GM21825 (cell line): ENCODE results near the gene STK17A.
"Not testable (repeated sequence)": the region's sequence is repeated elsewhere in the genome, so short reads cannot be mapped to it uniquely, and the experiment has no call there.

Source experiments
- ATAC-seq: cut with Tn5 transposase; IDR thresholded peaks from one replicate; pipeline ENCODE4 v1.9.1; 2021; ENCODE audit warnings: mild to moderate bottlenecking, moderate library complexity; ENCODE audit not compliant: unreplicated experiment

STK17A gene

DNA sequence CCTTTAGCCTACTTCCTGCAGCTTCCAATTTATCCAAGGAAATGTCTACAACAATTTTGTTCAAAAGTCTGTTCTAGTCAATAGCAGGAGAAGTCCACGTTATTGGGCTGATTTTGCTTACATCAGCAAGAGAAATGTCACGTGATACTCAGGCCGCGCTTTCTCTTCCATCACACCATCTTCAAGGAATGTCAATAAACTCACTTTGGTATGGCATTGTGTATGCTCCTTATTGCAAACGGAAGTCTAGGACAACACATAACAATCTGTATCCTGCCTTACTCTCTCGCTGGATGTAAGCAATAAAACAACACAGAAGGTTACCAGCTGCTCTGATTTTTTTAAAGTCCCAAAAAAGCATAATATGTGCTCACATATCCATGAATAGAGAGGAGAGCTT lies 17.1 kb upstream of the STK17A start:
- ATAC-seq: no peak

DNA sequence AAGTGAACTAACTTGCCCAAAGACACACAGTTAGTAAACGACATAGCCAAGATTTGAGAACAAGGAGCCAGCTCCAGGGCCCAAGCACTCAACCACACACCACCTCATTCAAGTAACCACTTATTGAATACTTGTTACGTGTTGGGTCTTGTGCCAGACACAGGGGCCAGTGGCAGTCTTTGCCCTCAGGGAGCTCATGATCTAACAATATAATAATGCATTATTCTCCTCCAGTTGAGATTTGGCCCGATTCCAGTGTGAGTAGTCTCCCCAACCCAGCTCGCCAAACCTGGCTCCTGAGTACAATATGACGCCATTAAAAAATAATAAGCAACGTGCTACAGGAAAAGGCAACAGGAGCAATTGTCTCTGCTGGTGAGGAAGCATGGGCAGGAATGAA lies 14.4 kb upstream of the STK17A start:
- ATAC-seq: no peak

DNA sequence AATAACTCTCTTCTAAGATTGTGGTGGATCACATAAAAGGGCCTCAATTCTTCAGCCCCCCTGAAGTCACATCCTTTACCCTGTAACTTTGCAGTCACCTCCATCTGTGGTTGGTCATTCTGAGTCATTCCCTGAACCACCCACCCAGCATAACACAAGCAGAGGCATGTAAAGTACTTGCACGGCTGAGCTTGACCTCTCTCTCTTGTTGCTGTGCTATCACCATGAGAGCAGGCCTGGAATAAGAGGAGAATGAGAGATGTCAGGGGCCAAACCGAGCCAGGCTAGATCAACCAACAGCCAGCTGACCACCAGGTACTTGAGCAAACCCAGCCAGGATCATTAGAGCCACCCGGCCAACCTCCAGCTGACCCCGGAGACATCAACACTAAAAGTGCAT lies 13.5 kb upstream of the STK17A start:
- peak; percentile 65 for ATAC-seq

DNA sequence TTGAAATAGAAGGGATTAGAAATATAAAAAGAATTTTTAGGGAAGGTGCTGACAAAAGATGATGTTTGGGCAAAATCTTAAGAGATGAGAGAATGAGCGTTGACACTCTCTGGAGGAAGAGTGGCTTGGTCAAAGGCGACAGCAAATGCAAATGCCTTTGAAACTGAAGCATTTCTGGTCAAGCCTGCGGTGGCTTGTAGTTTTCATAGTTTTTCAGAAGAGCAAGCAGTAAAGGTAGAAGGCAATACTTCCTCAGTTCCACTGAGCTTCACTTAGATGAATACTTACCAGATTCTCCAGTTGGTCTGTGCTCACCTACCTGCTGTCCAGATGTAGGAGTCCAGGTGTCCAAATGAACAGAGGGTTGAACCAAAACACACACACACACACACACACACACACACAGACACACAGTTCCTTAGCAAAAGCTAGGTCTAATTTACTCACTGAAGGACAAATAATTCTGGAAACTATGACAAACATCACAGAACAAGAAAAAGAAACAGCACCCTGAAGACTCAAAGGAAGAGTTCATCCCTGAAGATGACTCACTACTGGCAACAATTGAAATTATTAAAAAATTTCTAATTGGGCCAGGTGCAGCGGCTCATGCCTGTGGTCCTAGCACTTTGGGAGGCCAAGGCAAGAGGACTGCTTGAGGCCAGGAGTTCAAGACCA lies 12.1 kb upstream of the STK17A start:
- ATAC-seq: peak; percentile 46

DNA sequence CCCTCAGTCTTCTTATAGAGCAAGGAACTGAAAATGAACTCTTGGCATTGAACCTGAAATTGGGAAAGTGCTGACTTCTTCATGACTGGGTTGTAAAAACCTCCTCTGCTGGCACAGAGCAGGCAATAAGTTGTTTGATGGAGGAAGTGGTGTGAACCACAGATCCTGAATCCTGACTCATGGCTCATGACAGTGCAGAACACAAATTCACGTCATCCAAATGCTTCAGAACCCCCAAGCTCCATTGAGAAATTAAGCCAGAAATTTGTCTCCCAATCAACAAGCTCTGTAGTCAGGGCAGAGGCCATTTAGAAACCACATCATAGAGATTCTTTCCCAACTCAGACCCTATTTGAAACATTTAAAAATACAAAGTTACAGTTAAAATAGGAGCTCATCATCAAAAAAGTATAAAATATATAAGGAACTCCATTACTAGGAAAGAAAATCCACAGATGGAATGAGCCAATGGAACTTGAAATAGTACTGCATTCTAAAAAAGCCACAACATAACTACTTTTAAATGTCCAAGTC lies 10.3 kb upstream of the STK17A start:
- ATAC-seq: peak; percentile 56

DNA sequence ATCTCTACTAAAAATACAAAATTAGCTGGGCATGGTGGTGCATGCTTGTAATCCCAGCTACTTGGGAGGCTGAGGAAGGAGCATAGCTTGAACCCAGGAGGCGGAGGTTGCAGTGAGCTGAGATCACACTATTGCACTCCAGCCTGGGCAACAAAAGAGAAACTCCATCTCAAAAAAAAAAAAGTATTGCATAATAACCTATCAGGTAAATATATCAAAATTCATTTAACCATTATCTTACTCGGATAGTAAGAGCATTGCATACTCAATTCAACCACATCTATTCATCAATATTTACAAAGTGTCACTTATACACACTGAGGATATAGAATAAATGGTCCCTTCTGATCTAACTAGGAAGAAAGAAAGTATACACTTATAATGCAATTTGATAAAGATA lies 9.1 kb upstream of the STK17A start:
- ATAC-seq: not testable (repeated sequence)

DNA sequence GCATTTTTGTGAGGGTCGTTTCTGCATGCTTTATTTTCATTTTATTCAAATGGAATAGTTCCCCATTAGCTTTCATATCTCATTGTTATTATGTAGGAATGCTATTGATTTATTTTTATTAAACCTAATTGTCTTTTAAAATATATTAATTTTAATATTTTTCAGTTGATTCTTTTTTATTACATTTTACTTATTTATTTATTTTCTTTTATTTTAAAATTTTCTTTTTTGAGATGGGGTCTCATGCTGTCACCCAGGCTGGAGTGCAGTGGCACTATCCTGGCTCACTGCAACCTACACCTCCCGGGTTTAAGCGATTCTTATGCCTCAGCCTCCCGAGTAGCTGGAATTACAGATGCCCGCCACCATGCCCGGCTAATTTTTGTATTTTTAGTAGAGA lies 7.4 kb upstream of the STK17A start:
- ATAC-seq: no peak

DNA sequence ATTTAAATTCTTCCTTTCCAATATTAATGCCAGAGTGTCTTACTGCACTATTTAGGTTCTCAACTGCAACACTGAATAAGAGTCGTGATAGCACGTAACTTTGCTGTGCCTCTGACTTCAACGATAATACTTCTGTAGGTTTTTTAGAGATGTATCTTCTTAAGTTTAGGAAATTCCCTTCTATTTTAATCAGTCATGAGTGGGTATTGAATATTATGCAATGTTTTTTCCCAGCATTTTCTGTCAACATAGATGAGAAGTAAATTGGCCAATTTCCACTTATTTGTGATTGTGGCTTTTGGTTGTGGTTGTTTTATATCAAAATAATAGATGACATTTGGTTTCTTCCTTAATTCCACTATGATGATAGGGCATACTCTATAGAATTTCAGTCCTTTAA lies 6.7 kb upstream of the STK17A start:
- ATAC-seq: no peak

DNA sequence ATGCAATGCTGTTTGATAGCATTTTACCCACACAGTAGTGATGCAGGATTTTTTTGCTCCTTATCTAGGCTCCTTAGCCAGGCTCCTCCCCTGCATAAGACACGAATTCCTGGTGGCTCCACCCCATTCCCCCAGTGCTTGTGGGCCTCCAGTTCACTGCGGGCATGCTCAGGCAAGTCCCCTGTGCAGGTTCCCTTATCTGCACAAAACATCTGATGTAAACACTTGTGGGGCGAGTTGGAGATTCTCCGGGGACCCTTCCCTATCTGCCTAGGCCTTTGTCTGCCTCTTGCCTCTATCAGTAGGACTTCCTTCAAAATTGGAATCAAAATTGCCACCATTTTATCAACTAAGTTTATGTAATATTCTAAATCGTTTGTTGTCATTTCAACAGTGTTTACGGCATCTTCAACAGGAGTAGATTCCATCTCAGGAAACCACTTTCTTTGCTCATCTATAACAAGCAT lies 5.4 kb upstream of the STK17A start:
- ATAC-seq: no peak

DNA sequence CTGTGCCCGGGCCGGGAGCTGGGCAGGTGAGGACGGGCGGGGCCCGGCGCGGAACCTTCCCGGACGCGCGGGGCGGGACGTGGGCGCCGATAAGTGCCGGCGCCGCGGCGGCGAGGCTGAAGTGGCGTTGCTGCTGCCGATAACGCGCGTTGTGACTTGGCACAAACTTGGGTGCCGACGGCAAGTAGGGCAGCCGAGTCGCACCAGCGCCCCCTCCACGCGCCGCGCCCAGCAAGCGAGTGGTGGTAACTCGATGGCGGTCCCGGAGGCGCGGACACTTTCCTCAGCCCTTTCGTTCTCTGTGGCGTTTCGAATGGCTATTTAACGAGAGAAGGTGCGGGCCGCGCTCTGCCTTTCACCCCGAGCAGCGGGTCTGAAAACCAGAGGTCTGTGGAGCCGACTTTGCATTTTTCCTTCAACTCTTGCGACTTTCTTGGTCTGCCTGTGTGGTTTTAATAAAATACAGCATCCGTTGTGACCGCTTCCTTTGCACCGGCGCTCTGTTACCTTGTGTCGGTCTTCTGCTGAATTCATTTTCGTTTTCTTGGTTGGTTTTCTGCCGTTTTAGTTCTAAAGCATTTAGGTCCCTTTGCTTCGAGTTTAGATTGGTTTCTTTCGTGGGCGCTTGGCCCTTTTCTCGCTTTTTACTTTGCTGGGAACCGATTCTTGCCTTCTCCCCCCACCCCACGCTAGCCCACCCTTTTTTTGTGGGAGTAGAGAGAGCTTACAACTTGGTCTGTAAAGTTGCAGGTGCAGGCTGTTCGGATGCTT lies 701 bp downstream of the STK17A start:
- ATAC-seq: peak; percentile 9

DNA sequence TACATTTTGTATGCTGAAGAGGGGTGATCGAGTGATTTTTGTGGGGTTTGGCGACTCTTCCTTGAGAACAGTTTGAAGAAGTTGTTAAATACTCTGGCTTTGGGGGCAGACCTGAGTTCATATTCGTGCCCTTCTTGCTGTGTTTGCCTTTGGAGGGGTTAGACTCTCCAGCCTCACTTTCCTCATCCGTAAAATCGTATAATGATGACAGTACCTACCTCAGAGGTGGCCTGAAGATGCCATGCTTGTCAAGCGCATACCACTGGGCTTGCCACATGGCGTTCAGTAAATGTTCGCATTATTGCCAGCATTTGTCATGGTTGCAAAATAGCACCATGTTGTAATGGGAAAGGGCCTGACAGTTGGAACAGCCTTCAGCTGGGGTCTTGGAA lies 1.3 kb downstream of the STK17A start:
- ATAC-seq: no peak

DNA sequence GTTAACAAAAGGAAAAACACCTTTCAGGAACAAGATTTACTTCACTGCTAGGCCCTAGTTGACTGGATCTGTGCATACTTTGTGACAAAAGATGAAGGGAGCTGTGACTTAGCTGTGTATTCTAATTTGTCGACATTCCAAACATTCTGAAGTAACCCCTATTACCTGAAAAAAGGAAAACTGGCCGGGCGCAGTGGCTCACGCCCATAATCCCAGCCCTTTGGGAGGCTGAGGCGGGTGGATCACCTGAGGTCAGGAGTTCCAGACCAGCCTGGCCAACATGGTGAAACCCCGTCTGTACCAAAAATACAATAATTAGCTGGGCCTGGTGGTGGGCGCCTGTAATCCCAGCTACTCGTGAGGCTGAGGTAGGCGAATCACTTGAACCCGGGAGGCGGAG lies 1.8 kb downstream of the STK17A start:
- ATAC-seq: not testable (repeated sequence)

DNA sequence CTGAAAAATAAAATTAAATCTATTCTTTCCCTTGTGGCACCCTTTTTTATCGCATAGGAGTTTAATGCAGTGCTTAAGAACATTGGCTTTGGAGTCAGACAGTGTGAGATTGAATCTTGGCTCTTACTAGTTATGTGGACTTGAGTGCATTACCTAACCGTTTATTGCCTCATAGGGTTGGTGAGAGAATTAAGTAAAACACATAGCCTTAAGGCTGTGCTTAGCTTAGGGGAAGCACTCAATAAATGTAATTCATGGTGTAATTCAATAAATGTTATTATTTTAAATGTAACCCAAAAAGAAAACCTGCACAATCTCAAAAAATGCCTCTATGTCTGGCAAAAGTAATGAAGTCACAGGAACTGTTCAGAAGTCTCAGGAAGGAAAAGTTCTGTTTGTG lies 2.7 kb downstream of the STK17A start:
- no peak for ATAC-seq

DNA sequence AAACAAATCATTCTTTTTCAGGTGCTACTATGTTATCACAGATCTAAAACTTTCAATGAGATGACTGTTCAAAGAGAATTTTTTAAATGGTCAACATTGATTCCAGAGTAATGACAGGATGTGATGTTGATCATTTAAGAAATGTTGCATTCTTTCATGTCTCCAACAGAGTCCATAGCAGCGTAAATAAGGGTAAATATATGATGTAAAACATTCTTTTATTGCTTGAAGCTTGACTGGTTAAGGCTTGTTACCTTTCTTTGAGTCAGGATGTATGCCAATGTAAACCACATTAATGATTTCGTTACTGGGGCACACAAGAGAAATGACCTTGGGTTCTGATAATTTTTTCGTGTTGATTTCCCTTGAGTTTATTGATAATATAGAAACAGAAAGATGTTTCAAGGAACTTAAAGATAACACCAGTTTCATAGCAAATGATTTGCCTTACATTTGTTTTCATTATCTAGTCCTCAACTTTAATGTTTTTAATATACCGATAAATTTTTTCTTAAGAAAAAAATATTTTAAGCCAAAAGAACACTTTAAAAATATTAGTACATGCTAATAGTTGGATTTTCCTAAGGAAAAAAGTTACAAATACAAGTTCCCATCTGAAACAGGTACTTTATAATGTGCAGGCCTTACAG lies 3.5 kb downstream of the STK17A start:
- no peak for ATAC-seq

DNA sequence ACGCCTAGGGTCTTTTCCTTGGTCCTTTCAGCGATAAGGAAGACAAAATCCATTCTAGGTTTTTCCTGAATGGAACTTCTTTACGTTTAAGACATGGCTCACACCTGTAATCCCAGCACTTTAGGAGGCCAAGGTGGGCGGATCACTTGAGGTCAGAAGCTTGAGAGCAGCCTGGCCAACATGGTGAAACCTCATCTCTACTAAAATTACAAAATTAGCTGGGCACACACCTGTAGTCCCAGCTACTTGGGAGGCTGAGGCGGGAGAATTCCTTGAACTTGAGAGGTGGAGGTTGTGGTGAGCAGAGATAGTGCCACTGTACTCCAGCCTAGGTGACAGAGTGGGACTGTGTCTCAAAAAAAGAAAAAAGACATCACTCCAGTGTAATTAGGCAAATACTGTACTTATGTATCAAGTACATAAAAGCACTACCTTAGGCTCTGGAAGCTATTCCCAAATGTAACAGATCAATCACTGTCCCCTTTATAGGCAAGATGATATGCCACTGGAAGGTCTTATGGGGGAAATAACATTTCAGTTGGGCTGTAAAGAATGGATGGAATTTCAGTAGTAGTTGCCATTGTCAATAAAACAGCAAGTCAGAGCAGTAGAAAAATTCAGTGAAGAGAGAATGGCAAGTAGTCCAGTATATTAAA lies 5.7 kb downstream of the STK17A start:
- ATAC-seq: no peak

DNA sequence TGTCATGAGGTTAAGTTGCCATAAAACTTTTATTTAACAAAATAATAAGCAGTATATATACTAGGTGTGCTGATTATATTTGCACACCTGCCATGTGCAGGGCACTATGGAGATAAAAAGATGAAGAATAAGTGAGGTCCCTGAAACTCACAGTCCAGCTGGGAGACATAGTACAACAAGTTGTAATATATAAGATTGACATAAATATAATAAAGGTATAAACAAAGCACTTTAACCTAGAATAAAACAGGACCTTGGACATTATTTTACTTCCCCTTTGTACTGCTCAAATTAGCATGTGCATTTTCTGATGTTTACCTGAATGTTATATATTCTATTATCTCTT lies 6.2 kb downstream of the STK17A start:
- ATAC-seq: no peak

DNA sequence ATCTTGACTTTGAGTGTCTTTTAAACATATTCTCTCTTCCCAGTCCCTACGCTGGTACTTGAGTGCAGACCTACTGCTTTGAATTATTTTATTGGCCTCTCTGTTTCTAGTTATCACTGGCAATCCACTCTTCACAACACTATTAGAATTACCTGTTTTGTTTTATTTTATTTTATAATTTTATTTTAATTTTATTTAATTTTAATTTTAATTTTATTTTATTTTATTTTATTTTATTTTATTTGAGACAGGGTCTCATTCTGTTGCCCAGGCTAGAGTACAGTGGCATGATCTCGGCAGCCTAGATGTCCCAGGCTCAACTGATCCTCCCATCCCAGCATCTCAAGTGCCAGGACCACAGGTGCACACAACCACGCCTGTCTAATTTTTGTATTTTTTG lies 6.8 kb downstream of the STK17A start:
- ATAC-seq: no peak

DNA sequence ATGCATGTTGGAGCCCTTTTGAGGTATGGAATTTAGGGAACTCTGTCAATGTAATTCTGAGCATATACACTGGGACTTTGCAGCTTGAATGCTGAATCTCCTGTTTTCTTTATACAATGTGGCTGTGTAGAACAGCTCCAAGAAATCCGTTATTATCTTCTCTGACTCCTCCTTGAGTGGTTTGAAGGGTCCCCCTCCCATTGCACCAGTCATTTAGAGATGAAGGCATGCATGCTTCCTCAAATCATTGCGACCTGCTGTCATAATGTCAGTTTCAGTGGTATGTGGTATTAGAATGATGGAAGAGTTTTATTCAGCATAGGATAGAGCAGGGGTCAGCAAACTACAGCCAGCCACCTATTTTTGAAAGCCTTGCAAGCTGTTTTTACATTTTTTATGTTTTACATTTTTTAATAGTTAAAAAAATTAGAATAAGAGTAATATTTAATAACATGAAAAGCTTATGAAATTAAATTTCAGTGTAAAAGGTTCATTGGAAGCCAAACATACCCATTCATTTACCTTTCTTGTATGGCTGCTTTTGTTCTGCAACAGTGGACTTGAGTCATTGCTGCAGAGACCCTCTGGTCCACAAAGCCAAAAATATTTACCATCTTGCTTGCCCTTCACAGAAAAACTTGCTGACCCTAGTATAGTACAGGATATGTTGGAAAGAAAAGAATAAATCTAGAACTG lies 8.1 kb downstream of the STK17A start:
- ATAC-seq: peak; percentile 71

DNA sequence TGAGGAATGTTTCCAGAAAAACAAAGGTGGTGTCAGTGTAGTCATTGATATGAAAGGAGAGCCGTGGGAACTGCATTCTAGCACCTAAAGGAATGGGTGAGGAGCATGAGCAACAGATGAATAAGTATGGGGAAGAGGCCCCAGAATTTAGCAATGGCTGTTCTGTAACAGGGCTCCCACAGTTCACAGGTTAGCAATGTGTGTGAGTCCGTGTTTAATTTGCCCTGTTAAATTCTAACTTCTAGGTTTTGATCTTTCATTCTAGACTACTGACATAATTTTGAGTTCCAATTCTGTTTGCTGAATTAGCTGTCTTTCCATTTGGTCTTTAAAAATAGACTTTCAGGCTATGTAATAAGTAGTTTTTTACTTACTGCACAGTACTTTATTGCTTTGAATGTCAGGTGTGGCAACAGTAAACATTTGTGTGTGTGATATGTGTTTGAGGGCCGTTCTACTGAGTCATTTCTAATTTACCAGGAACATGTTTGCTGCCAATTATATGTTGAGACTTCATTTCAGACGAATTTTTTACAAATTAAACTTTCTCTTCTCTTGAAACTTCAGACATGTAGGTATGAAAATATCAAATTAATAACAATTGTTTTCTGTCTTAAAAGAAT lies 8.8 kb downstream of the STK17A start:
- ATAC-seq: no peak

DNA sequence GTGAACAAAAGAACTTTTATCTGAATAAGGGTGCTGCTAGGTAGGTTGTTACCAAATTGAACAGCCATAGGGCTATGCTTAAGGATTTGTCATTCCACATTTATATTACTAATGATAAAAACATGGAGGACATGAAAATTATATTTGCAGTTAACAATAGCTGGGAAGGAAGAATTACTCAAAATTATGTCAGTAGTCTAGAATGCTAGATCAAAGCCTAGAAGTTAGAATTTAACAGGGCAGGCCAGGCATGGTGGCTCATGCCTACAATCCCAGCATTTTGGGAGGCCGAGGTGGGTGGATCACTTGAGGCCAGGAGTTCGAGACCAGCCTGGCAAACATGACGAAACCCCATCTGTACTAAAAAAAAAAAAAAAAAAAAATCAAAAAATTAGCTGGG lies 9.4 kb downstream of the STK17A start:
- no peak for ATAC-seq
